Epithelial cell of proximal tubule (primary cell): ENCODE results near the gene METTL9. TPM values are rescaled to one million over a fixed set of nuclear protein-coding genes. Genes with fewer than 3 reads are reported as not detected.

Experiments
- DNase-seq: peaks from one replicate; pipeline ENCODE4 v3.0.0-alpha.2; 2011; ENCODE audit warnings: low read depth
- H3K4me3 ChIP-seq: 2 replicates; pipeline ENCODE4 v1.5.1; 2011; ENCODE audit warnings: low read depth, mild to moderate bottlenecking, low read length
- CTCF ChIP-seq: conservative IDR thresholded peaks from 2 replicates; pipeline ENCODE4 v1.5.1; 2012; ENCODE audit warnings: low read depth, mild to moderate bottlenecking, low read length
- total RNA-seq: library from RNA; depleted of rRNA; stranded (reverse); fragments of >200 nt; gene quantifications from 2 replicates; pipeline ENCODE4 v1.2.3, GENCODE V29; 2015

The METTL9 gene
- total RNA-seq, 1 donor from 2014 or later, result 149 TPM

GRCh38 chr16:21619765-21620425, 20.5 kb downstream of the METTL9 start:
- TF ChIP-seq CTCF, result no peak
- H3K4me3 ChIP-seq, result no peak overlapping the region
- DNase-seq, result no peak

- H3K4me3 ChIP-seq, result no peak overlapping the region
- TF ChIP-seq CTCF, result no peak
- no peak for DNase-seq
Measured at GRCh38 chr16:21620592-21620991, 21.2 kb downstream of the METTL9 start.

- H3K4me3 ChIP-seq, result no peak overlapping the region
- DNase-seq, result no peak
- TF ChIP-seq CTCF, result no peak
Measured at GRCh38 chr16:21622545-21622944, 23.2 kb downstream of the METTL9 start.

- no peak for DNase-seq
- peak overlapping the region; percentile 9 for H3K4me3 ChIP-seq
- no peak for TF ChIP-seq CTCF
Measured at GRCh38 chr16:21625026-21625425, 25.6 kb downstream of the METTL9 start.

DNA sequence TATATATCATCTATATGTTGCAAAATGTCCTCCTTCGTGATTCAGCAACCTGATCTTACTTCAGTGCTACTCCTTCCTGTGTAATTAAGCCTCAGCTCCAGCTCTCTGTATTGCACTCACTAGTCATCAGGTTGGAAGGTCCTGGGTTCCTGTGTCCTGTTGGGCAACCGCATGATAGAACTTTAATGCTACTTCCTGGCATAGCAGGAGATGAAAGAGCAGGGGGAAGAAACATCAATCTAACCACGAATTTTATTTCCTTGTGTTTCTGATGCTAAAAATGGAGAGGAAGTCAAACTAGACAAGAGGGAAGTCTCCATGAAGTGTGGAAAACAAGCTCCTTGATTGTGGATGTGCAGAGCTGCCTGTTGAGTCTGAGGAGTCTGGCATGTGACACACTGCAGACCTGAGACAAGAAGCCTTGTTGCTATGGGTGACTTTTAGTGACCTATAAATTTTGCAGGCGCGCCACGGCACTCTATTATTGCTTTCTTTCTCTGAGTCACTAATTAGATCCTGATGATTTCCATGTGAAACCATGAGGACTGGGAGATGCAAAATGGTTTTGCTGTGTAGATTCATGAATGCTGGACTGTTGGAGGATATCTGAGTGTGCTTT, 27.4 kb downstream of the METTL9 start:
- DNase-seq, result peak; percentile 80
- no peak overlapping the region for H3K4me3 ChIP-seq
- TF ChIP-seq CTCF, result no peak

- peak; percentile 53 for DNase-seq
- H3K4me3 ChIP-seq, result no peak overlapping the region
- TF ChIP-seq CTCF, result no peak
Measured at GRCh38 chr16:21628121-21628726, 28.8 kb downstream of the METTL9 start.
